Mesenchymal stem cell (in vitro differentiated cells and primary cell): Measurements from ENCODE around the gene TBC1D8.

Experiments
- DNase-seq: peaks from one replicate; pipeline ENCODE4 v3.0.0-alpha.2; 2013
- H2AFZ ChIP-seq: one replicate; pipeline ENCODE4 v1.6.1; 2013; ENCODE audit warnings: low read depth, mild to moderate bottlenecking, control low read depth, inconsistent platforms, low read length, moderate library complexity
- H2AK5ac ChIP-seq: 2 replicates; pipeline ENCODE4 v1.6.1; 2013; ENCODE audit warnings: low read length, moderate library complexity, mild to moderate bottlenecking, inconsistent platforms; ENCODE audit not compliant: severe bottlenecking
- H2BK120ac ChIP-seq: one replicate; pipeline ENCODE4 v1.6.1; 2013; ENCODE audit warnings: low read depth, mild to moderate bottlenecking, inconsistent platforms, low read length, moderate library complexity
- H2BK12ac ChIP-seq, 2 experiments: one replicate each; pipeline ENCODE4 v1.6.1; 2013; ENCODE audit warnings: inconsistent platforms in 2 of 2, low read length in 2 of 2, mild to moderate bottlenecking in 2 of 2, moderate library complexity in 2 of 2, control low read depth in 1 of 2
- H2BK15ac ChIP-seq: one replicate; pipeline ENCODE4 v1.6.1; 2013; ENCODE audit warnings: mild to moderate bottlenecking, low read depth, inconsistent platforms; ENCODE audit not compliant: poor library complexity, severe bottlenecking
- H2BK5ac ChIP-seq: 2 replicates; pipeline ENCODE4 v1.6.1; 2013; ENCODE audit warnings: low read depth, mild to moderate bottlenecking, low read length, control low read depth, inconsistent platforms; ENCODE audit not compliant: poor library complexity, severe bottlenecking
- H3K14ac ChIP-seq, 2 experiments: one replicate each; pipeline ENCODE4 v1.6.1; 2013; ENCODE audit warnings: inconsistent platforms in 2 of 2, low read length in 2 of 2, control low read depth in 1 of 2, mild to moderate bottlenecking in 1 of 2, moderate library complexity in 1 of 2
- H3K18ac ChIP-seq, 2 experiments: one replicate each; pipeline ENCODE4 v1.6.1; 2013; ENCODE audit warnings: inconsistent platforms in 2 of 2, low read length in 2 of 2, control low read depth in 1 of 2, low read depth in 1 of 2, mild to moderate bottlenecking in 1 of 2
- H3K23ac ChIP-seq, 2 experiments: one replicate each; pipeline ENCODE4 v1.6.1; 2013; ENCODE audit warnings: inconsistent platforms in 2 of 2, low read length in 2 of 2, mild to moderate bottlenecking in 2 of 2, moderate library complexity in 2 of 2, control low read depth in 1 of 2
- H3K27ac ChIP-seq: 2 replicates; pipeline ENCODE4 v1.5.1; 2013; ENCODE audit warnings: mild to moderate bottlenecking, moderate library complexity, low read length, control low read depth, inconsistent platforms; ENCODE audit not compliant: poor library complexity, severe bottlenecking
- H3K27me3 ChIP-seq, 2 experiments: 2 replicates each; pipeline versions ENCODE4 v1.6.1 to v1.7.0; 2013; ENCODE audit warnings: low read length in 2 of 2, mild to moderate bottlenecking in 2 of 2, moderate library complexity in 2 of 2, control low read depth in 1 of 2, inconsistent platforms in 1 of 2; ENCODE audit not compliant: control insufficient read depth in 1 of 2, insufficient read depth in 1 of 2
- H3K36me3 ChIP-seq, 2 experiments: 2 replicates each; pipeline versions ENCODE4 v1.6.1 to v1.7.0; 2013; ENCODE audit warnings: low read length in 2 of 2, control low read depth in 1 of 2, inconsistent platforms in 1 of 2, low read depth in 1 of 2, mild to moderate bottlenecking in 1 of 2; ENCODE audit not compliant: insufficient read depth in 2 of 2, control insufficient read depth in 1 of 2
- H3K4ac ChIP-seq, 2 experiments: one replicate each; pipeline ENCODE4 v1.6.1; 2013; ENCODE audit warnings: inconsistent platforms in 2 of 2, low read length in 2 of 2, mild to moderate bottlenecking in 2 of 2, moderate library complexity in 2 of 2, control low read depth in 1 of 2, low read depth in 1 of 2
- H3K4me1 ChIP-seq: 2 replicates; pipeline ENCODE4 v1.6.1; 2013; ENCODE audit warnings: low read depth, low read length, control low read depth; ENCODE audit not compliant: control insufficient read depth, insufficient read depth
- H3K4me2 ChIP-seq: 2 replicates; pipeline ENCODE4 v1.6.1; 2013; ENCODE audit warnings: low read length, mild to moderate bottlenecking, inconsistent platforms; ENCODE audit not compliant: poor library complexity, severe bottlenecking
- H3K4me3 ChIP-seq, 2 experiments: 2 replicates each; pipeline versions ENCODE4 v1.5.1 to v1.7.0; 2013; ENCODE audit warnings: low read length in 2 of 2, mild to moderate bottlenecking in 2 of 2, control low read depth in 1 of 2, low read depth in 1 of 2; ENCODE audit not compliant: insufficient read depth in 1 of 2
- H3K79me1 ChIP-seq: replicated peaks from 2 replicates; pipeline ENCODE4 v1.6.1; 2013; ENCODE audit warnings: mild to moderate bottlenecking, control low read depth, low read length, inconsistent platforms; ENCODE audit not compliant: poor library complexity, severe bottlenecking
- H3K9ac ChIP-seq: 2 replicates; pipeline ENCODE4 v1.7.0; 2013; ENCODE audit warnings: mild to moderate bottlenecking, low read length, moderate library complexity
- H3K9me3 ChIP-seq: 2 replicates; pipeline ENCODE4 v1.7.0; 2013; ENCODE audit warnings: mild to moderate bottlenecking, low read length; ENCODE audit not compliant: control insufficient read depth
- H4K8ac ChIP-seq: one replicate; pipeline ENCODE4 v1.6.1; 2013; ENCODE audit warnings: inconsistent platforms, mild to moderate bottlenecking, low read length, moderate library complexity
- H4K91ac ChIP-seq: one replicate; pipeline ENCODE4 v1.6.1; 2013; ENCODE audit warnings: mild to moderate bottlenecking, low read length, inconsistent platforms
- WGBS: methylation state at CpG from one replicate; pipeline ENCODE4 v1.1.7; 2013; ENCODE audit warnings: mixed read lengths; 5-methylcytosine and 5-hydroxymethylcytosine counted together

The TBC1D8 gene

DNA sequence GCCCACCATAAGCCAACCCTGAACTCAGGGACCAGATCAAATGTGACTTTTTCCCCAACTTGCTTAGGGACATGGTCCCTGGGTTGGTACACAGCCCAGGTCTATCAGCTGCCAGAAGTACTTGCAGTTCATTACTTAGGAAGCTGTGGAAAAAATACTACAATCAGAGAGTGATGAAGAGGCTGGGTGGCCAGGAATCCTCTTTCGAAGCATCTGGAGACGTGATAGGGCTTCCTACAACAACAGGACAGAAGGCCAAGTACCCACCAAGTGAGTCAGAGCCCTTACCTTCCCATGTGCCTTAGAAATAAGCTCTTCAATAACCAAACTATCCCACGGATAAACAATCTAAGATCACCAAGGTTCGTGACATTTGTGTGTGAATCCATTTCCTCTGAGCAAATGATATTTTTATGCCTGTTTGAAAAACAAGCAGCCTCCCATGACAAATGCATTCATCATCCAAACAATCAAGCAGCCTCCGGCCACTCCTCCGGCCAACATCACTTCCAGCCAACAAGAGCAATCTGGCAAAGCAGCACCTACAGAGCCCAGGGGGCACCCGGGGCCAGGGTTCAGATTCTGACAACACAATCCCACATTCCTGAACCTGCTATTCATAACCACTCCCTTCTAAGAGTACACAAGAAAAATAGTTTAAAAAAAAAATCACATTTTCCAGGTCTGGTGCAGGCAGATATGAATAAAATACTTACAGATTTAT lies 26.4 kb downstream of the TBC1D8 start:
- H3K36me3 ChIP-seq = peaks cover 0 to 6% of the 10 kb centered on the region in 2 experiments
- no peaks in the 10 kb centered on the region for H3K27me3 ChIP-seq
- peak; percentile 91 for DNase-seq
- H3K23ac ChIP-seq = peak overlapping the region in 1 of 2 experiments; percentile 65
- H3K14ac ChIP-seq = no peak overlapping the region
- H4K8ac ChIP-seq = peak overlapping the region; percentile 27
- no peak overlapping the region for H3K4me2 ChIP-seq
- peak overlapping the region in 1 of 2 experiments; percentile 85 for H3K4ac ChIP-seq
- peaks cover 7% of the 10 kb centered on the region for H3K79me1 ChIP-seq
- H3K27ac ChIP-seq = peak overlapping the region; percentile 18
- peak overlapping the region; percentile 76 for H2AK5ac ChIP-seq
- H4K91ac ChIP-seq = no peak overlapping the region
- H2BK5ac ChIP-seq = no peak overlapping the region
- H3K4me1 ChIP-seq = peaks cover 19% of the 10 kb centered on the region
- peak overlapping the region; percentile 68 for H3K9ac ChIP-seq
- no peak overlapping the region for H2BK15ac ChIP-seq
- under 1% methylated on average over 7 of the region's 7 CpGs for WGBS
- no peak overlapping the region for H2BK120ac ChIP-seq
- H3K4me3 ChIP-seq = peak overlapping the region in 1 of 2 experiments; percentile 50
- H3K9me3 ChIP-seq = no peaks in the 10 kb centered on the region
- peak overlapping the region; percentile 44 to 56 for H2BK12ac ChIP-seq
- H3K18ac ChIP-seq = peak overlapping the region in 1 of 2 experiments; percentile 68
- H2AFZ ChIP-seq = no peak overlapping the region

- Histone ChIP-seq H3K4me1 (peaks cover 19% of the 10 kb centered on the region), H3K23ac (peak overlapping the region in 1 of 2 experiments; percentile 2), H4K8ac (peak overlapping the region; percentile 51), H4K91ac (peak overlapping the region; percentile 83), H2BK5ac (no peak overlapping the region), H3K4ac (peak overlapping the region in 1 of 2 experiments; percentile 69), H2BK120ac (peak overlapping the region; percentile 19), H3K27ac (no peak overlapping the region), H2BK12ac (peak overlapping the region; percentile 69 to 90), H3K14ac (no peak overlapping the region), H2AK5ac (no peak overlapping the region), H3K9ac (peak overlapping the region; percentile 68), H3K9me3 (no peaks in the 10 kb centered on the region), H3K36me3 (peaks cover 0 to 6% of the 10 kb centered on the region in 2 experiments), H3K4me3 (peak overlapping the region in 1 of 2 experiments; percentile 50), H2AFZ (no peak overlapping the region), H3K4me2 (no peak overlapping the region), H3K79me1 (peaks cover 7% of the 10 kb centered on the region), H3K18ac (peak overlapping the region in 1 of 2 experiments; percentile 85), H3K27me3 (no peaks in the 10 kb centered on the region), H2BK15ac (no peak overlapping the region)
- peak; percentile 44 for DNase-seq
- WGBS = 46% methylated on average over 4 of the region's 5 CpGs
Measured at GRCh38 chr2:101123795-101124471, 27.2 kb downstream of the TBC1D8 start.

GRCh38 chr2:101121174-101121573 lies 30.0 kb downstream of the TBC1D8 start:
- Histone ChIP-seq H3K23ac (no peak overlapping the region), H3K4me1 (peaks cover 14% of the 10 kb centered on the region), H3K79me1 (peaks cover 8% of the 10 kb centered on the region), H3K9ac (no peak overlapping the region), H3K36me3 (peaks cover 0 to 6% of the 10 kb centered on the region in 2 experiments), H2AFZ (no peak overlapping the region), H3K4ac (peak overlapping the region in 1 of 2 experiments; percentile 1), H4K8ac (no peak overlapping the region), H3K27me3 (no peaks in the 10 kb centered on the region), H2BK12ac (peak overlapping the region in 1 of 2 experiments; percentile 86), H3K4me3 (no peak overlapping the region), H3K27ac (no peak overlapping the region), H4K91ac (peak overlapping the region; percentile 3), H2BK15ac (no peak overlapping the region), H3K4me2 (no peak overlapping the region), H3K14ac (peak overlapping the region in 1 of 2 experiments; percentile 50), H2AK5ac (no peak overlapping the region), H2BK120ac (no peak overlapping the region), H2BK5ac (no peak overlapping the region), H3K18ac (peak overlapping the region in 1 of 2 experiments; percentile 22), H3K9me3 (no peaks in the 10 kb centered on the region)
- WGBS = 78% methylated on average over 7 of the region's 7 CpGs
- no peak for DNase-seq
